IMR-90 (cell line): ENCODE measurements around the gene ABITRAM. TPM values are rescaled to one million over a fixed set of nuclear protein-coding genes. Genes with fewer than 3 reads are reported as not detected.

Experiments
- ATAC-seq: fragments of 200-7000 bp; cut with Tn5 transposase; 2 replicates; pipeline ENCODE4 v1.9.1; 2020; ENCODE audit warnings: low read depth, mild to moderate bottlenecking, moderate library complexity
- BruUV-seq: library from RNA; stranded (reverse); fragments of 400-500 nt; replicated peaks from 2 replicates; lab custom pipeline; 2021; lab: Mats Ljungman, UMichigan
- CTCF ChIA-PET: fragments of 300-600 bp; formaldehyde crosslinking; extraction: SDS; loops from one replicate; lab custom pipeline; 2021; ENCODE audit warnings: antibody characterized with exemption; lab: Yijun Ruan, JAX
- POLR2A ChIA-PET: fragments of 300-600 bp; sonication (Branson Sonifier 250); formaldehyde crosslinking; loops from one replicate; lab custom pipeline; 2022; ENCODE audit warnings: antibody characterized with exemption; ENCODE audit not compliant: unreplicated experiment; lab: Charles Lee
- DNase-seq: peaks from one replicate; pipeline ENCODE4 v3.0.0; 2013
- H2AFZ ChIP-seq: replicated peaks from 2 replicates; pipeline ENCODE3; 2013; ENCODE audit warnings: low read length, mild to moderate bottlenecking; ENCODE audit not compliant: poor library complexity
- H2AK5ac ChIP-seq: 2 replicates; pipeline ENCODE4 v1.6.1; 2013; ENCODE audit warnings: low read depth, low read length, inconsistent platforms
- H2AK9ac ChIP-seq: replicated peaks from 2 replicates; pipeline ENCODE3; 2013; ENCODE audit warnings: mild to moderate bottlenecking, low read depth, low read length, moderate library complexity; ENCODE audit not compliant: poor library complexity
- H2BK120ac ChIP-seq: 2 replicates; pipeline ENCODE4 v1.6.1; 2013; ENCODE audit warnings: low read depth, low read length, inconsistent platforms
- H2BK15ac ChIP-seq: 3 replicates; pipeline ENCODE4 v1.6.1; 2013; ENCODE audit warnings: low read depth, low read length, inconsistent platforms
- H2BK20ac ChIP-seq: 2 replicates; pipeline ENCODE4 v1.6.1; 2013; ENCODE audit warnings: low read depth, mild to moderate bottlenecking, inconsistent platforms, low read length, moderate library complexity
- H2BK5ac ChIP-seq: 2 replicates; pipeline ENCODE4 v1.6.1; 2013; ENCODE audit warnings: mild to moderate bottlenecking, low read depth, low read length, inconsistent platforms; ENCODE audit not compliant: poor library complexity, severe bottlenecking
- H3K14ac ChIP-seq: replicated peaks from 2 replicates; pipeline ENCODE4 v1.6.1; 2013; ENCODE audit warnings: low read depth, low read length, inconsistent platforms
- H3K18ac ChIP-seq: 2 replicates; pipeline ENCODE4 v1.6.1; 2013; ENCODE audit warnings: low read depth, low read length, control low read depth
- H3K23ac ChIP-seq: 2 replicates; pipeline ENCODE4 v1.6.1; 2013; ENCODE audit warnings: low read depth, low read length, inconsistent platforms
- H3K27ac ChIP-seq: 2 replicates; pipeline ENCODE4 v1.5.1; 2013; ENCODE audit warnings: mild to moderate bottlenecking, control low read depth, low read length; ENCODE audit not compliant: insufficient read depth
- H3K27me3 ChIP-seq: 2 replicates; pipeline ENCODE4 v1.6.1; 2013; ENCODE audit warnings: low read length; ENCODE audit not compliant: control insufficient read depth, insufficient read depth
- H3K36me3 ChIP-seq: 2 replicates; pipeline ENCODE4 v1.6.1; 2013; ENCODE audit warnings: low read length, mixed read lengths; ENCODE audit not compliant: control insufficient read depth, insufficient read depth
- H3K4ac ChIP-seq: 2 replicates; pipeline ENCODE4 v1.6.1; 2013; ENCODE audit warnings: low read depth, low read length, inconsistent platforms
- H3K4me1 ChIP-seq: 2 replicates; pipeline ENCODE4 v1.6.1; 2013; ENCODE audit warnings: low read length, mixed read lengths; ENCODE audit not compliant: control insufficient read depth, insufficient read depth
- H3K4me2 ChIP-seq: 2 replicates; pipeline ENCODE4 v1.6.1; 2013; ENCODE audit warnings: low read depth, mild to moderate bottlenecking, control low read depth, low read length, moderate library complexity
- H3K4me3 ChIP-seq: 2 replicates; pipeline ENCODE4 v1.5.1; 2013; ENCODE audit warnings: low read depth, mild to moderate bottlenecking, control low read depth, low read length, moderate library complexity; ENCODE audit not compliant: insufficient read depth
- H3K56ac ChIP-seq: 2 replicates; pipeline ENCODE4 v1.6.1; 2013; ENCODE audit warnings: low read length, inconsistent platforms; ENCODE audit not compliant: insufficient read depth; ENCODE audit errors: extremely low read depth
- H3K79me1 ChIP-seq, 2 experiments: 2 replicates each; pipeline ENCODE4 v1.6.1; 2013; ENCODE audit warnings: low read length in 2 of 2, inconsistent platforms in 1 of 2, low read depth in 1 of 2
- H3K9ac ChIP-seq: 2 replicates; pipeline ENCODE4 v1.6.1; 2013; ENCODE audit warnings: low read depth, low read length, control low read depth
- H3K9me1 ChIP-seq: 2 replicates; pipeline ENCODE4 v1.6.1; 2013; ENCODE audit warnings: low read length, inconsistent platforms; ENCODE audit not compliant: insufficient read depth
- H3K9me3 ChIP-seq: 2 replicates; pipeline ENCODE4 v1.6.1; 2013; ENCODE audit warnings: low read length; ENCODE audit not compliant: control insufficient read depth, insufficient read depth
- H4K20me1 ChIP-seq: 2 replicates; pipeline ENCODE4 v1.6.1; 2013; ENCODE audit warnings: low read length, inconsistent platforms; ENCODE audit not compliant: insufficient read depth
- H4K5ac ChIP-seq: 2 replicates; pipeline ENCODE4 v1.6.1; 2013; ENCODE audit warnings: mild to moderate bottlenecking, low read depth, low read length, control low read depth
- H4K8ac ChIP-seq, 2 experiments: 2 replicates each; pipeline ENCODE4 v1.6.1; 2013; ENCODE audit warnings: low read depth in 2 of 2, low read length in 2 of 2, control low read depth in 1 of 2, inconsistent platforms in 1 of 2
- H4K91ac ChIP-seq: 2 replicates; pipeline ENCODE4 v1.6.1; 2013; ENCODE audit warnings: low read depth, low read length, inconsistent platforms; ENCODE audit not compliant: insufficient read depth
- BHLHE40 ChIP-seq: fragments of 150-350 bp; IDR thresholded peaks from 2 replicates; pipeline ENCODE4 v1.6.1; 2016; ENCODE audit warnings: mild to moderate bottlenecking, low read depth, low read length
- CEBPB ChIP-seq: IDR thresholded peaks from 2 replicates; pipeline ENCODE4 v1.6.1; 2012; ENCODE audit warnings: low read depth, low read length, improper control_type of control experiment
- CHD1 ChIP-seq: IDR thresholded peaks from 2 replicates; pipeline ENCODE4 v1.6.1; 2012; ENCODE audit warnings: low read depth, low read length, improper control_type of control experiment
- FOS ChIP-seq: fragments of 150-350 bp; IDR thresholded peaks from 2 replicates; pipeline ENCODE4 v1.6.1; 2016; ENCODE audit warnings: low read depth, low read length
- MAFK ChIP-seq: IDR thresholded peaks from 2 replicates; pipeline ENCODE4 v1.6.1; 2012; ENCODE audit warnings: low read depth, low read length, improper control_type of control experiment
- MAZ ChIP-seq: IDR thresholded peaks from 2 replicates; pipeline ENCODE4 v1.6.1; 2012; ENCODE audit warnings: low read depth, mild to moderate bottlenecking, low read length, improper control_type of control experiment, moderate library complexity, borderline replicate concordance
- MXI1 ChIP-seq: IDR thresholded peaks from 2 replicates; pipeline ENCODE4 v1.6.1; 2012; ENCODE audit warnings: low read depth, mild to moderate bottlenecking, low read length, moderate library complexity, borderline replicate concordance
- NFE2L2 ChIP-seq: fragments of 150-350 bp; IDR thresholded peaks from 2 replicates; pipeline ENCODE4 v1.6.1; 2016; ENCODE audit warnings: low read depth, mild to moderate bottlenecking, low read length
- POLR2A ChIP-seq: IDR thresholded peaks from 2 replicates; pipeline ENCODE4 v1.6.1; 2012; ENCODE audit warnings: mild to moderate bottlenecking, low read depth, low read length
- RAD21 ChIP-seq: IDR thresholded peaks from 2 replicates; pipeline ENCODE4 v1.6.1; 2012; ENCODE audit warnings: low read length, improper control_type of control experiment
- RFX5 ChIP-seq: IDR thresholded peaks from 2 replicates; pipeline ENCODE4 v1.8.0; 2012; ENCODE audit warnings: low read depth, mild to moderate bottlenecking, low read length, moderate library complexity
- SMC3 ChIP-seq: fragments of 150-350 bp; IDR thresholded peaks from 2 replicates; pipeline ENCODE4 v1.6.1; 2016; ENCODE audit warnings: low read depth, mild to moderate bottlenecking, antibody characterized with exemption, low read length, moderate library complexity
- WGBS, 2 experiments: methylation state at CpG; one replicate each; pipeline versions ENCODE4 v1.1.5 to v1.1.7; 2013; ENCODE audit warnings: missing lambda C conversion rate in 2 of 2; ENCODE audit not compliant: insufficient read length in 1 of 2; ENCODE audit errors: extremely low coverage in 2 of 2; 5-methylcytosine and 5-hydroxymethylcytosine counted together
- dilution Hi-C: fragments of 300-500 bp; cut with HindIII; formaldehyde crosslinking; loops from one replicate; pipeline ENCODE4 v1.14.3; 2018; ENCODE audit warnings: low sequenced_read_pairs; ENCODE audit not compliant: unreplicated experiment
- in situ Hi-C: fragments of 300-500 bp; cut with MboI; formaldehyde crosslinking; loops from 3 replicates; pipeline ENCODE4 v1.14.3; 2019; ENCODE audit warnings: low sequenced_read_pairs, inconsistent platforms, mixed read lengths
- intact Hi-C: fragments of 100-400 bp; cut with micrococcal nuclease; formaldehyde crosslinking; loops from 2 replicates; pipeline ENCODE4 v1.10.0; 2022
- polyA plus RNA-seq, 3 experiments: library from polyadenylated mRNA; depleted of rRNA; stranded (reverse); fragments of >200 nt; gene quantifications; 2 replicates each; pipeline ENCODE4 v1.2.3, GENCODE V29; 2012; ENCODE audit warnings: low replicate concordance in 1 of 3
- total RNA-seq: library from RNA; depleted of rRNA; stranded (reverse); fragments of >200 nt; gene quantifications from 2 replicates; pipeline ENCODE4 v1.2.3, GENCODE V29; 2012
- TF ChIP-seq, protein P1 (sequence below): fragments of 150-350 bp; IDR thresholded peaks from 2 replicates; pipeline ENCODE4 v1.6.1; 2017; ENCODE audit warnings: mild to moderate bottlenecking, antibody characterized with exemption, low read length, low read depth
- TF ChIP-seq, protein P2 (sequence below): fragments of 150-350 bp; IDR thresholded peaks from 2 replicates; pipeline ENCODE4 v1.6.1; 2016; ENCODE audit warnings: low read depth, mild to moderate bottlenecking, low read length, moderate library complexity, borderline replicate concordance
- TF ChIP-seq, protein P3 (sequence below): conservative IDR thresholded peaks from 2 replicates; pipeline ENCODE4 v1.5.1; 2012; ENCODE audit warnings: mild to moderate bottlenecking, low read depth, low read length, improper control_type of control experiment

Gene ABITRAM
- total and polyA plus RNA-seq, 2 of the 4 experiments (the other 2 are of a cell fraction), result 8.6 to 10.3 TPM

DNA sequence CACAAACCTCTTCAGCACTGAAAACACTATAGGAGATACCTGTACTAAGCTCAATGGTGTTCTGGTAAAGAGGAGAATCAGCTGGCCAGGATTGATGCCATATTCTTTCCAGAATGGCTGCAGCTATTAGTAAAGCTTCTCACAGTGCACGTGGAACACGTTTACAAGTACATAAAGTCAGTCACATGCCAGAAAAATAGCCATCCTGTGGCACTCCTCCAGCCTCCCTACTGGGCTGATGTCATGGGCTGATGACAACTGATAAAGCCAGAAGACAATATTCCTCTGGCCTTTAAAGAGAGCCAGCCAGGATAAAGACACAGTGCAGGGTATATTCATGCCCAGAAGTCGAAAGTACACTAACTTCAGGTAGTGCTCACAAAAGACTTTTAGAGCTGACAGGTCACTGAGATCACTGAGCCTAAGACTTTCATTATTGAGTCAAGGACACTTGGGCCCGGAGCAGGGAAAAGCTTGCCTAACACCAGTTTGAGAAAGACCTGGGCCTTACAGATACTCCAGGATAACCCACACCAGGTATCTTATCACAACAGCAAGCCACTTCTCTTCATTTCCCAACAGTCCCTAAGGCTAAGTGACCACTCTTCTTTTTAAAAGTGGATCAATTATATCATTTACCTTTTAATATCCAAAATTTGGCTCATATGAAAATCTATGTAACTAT lies 29.4 kb downstream of the ABITRAM start:
- no peak overlapping the region for H2BK5ac ChIP-seq
- H3K27me3 ChIP-seq, result no peaks in the 10 kb centered on the region
- no peaks in the 10 kb centered on the region for H3K4me1 ChIP-seq
- no peaks in the 10 kb centered on the region for H3K9me3 ChIP-seq
- no peak overlapping the region for H3K4me2 ChIP-seq
- H4K91ac ChIP-seq, result no peak overlapping the region
- dilution Hi-C loops (no loop called here), intact Hi-C loops (no loop called here), in situ Hi-C loops (no loop called here)
- peak; percentile 4 for DNase-seq
- no peak overlapping the region for H2BK15ac ChIP-seq
- no peak overlapping the region for H4K5ac ChIP-seq
- ATAC-seq, result no peak
- H3K56ac ChIP-seq, result no peak overlapping the region
- peaks cover 0 to 5% of the 10 kb centered on the region in 2 experiments; a peak in 2 of 4 replicates for H3K79me1 ChIP-seq
- H4K8ac ChIP-seq, result no peak overlapping the region
- no peak overlapping the region for H3K18ac ChIP-seq
- H3K27ac ChIP-seq, result no peak overlapping the region
- H2AFZ ChIP-seq, result no peak overlapping the region
- 100% methylated on average over 2 of the region's 4 CpGs; no CpG with 5 or more reads in 1 of the 2 experiments for WGBS, 2 experiments
- peaks cover 9% of the 10 kb centered on the region for H3K9me1 ChIP-seq
- H4K20me1 ChIP-seq, result no peaks in the 10 kb centered on the region
- H3K14ac ChIP-seq, result no peak overlapping the region
- TF ChIP-seq CHD1 (no peak), RFX5 (no peak), SMC3 (no peak), POLR2A (no peak), RAD21 (no peak), FOS (no peak), NFE2L2 (no peak), BHLHE40 (no peak), CEBPB (no peak), MAFK (no peak), MXI1 (no peak), MAZ (no peak)
- TF ChIP-seq, protein P1, sequence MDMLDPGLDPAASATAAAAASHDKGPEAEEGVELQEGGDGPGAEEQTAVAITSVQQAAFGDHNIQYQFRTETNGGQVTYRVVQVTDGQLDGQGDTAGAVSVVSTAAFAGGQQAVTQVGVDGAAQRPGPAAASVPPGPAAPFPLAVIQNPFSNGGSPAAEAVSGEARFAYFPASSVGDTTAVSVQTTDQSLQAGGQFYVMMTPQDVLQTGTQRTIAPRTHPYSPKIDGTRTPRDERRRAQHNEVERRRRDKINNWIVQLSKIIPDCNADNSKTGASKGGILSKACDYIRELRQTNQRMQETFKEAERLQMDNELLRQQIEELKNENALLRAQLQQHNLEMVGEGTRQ, result no peak
- TF ChIP-seq, protein P2, sequence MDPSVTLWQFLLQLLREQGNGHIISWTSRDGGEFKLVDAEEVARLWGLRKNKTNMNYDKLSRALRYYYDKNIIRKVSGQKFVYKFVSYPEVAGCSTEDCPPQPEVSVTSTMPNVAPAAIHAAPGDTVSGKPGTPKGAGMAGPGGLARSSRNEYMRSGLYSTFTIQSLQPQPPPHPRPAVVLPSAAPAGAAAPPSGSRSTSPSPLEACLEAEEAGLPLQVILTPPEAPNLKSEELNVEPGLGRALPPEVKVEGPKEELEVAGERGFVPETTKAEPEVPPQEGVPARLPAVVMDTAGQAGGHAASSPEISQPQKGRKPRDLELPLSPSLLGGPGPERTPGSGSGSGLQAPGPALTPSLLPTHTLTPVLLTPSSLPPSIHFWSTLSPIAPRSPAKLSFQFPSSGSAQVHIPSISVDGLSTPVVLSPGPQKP, result no peak
- TF ChIP-seq, protein P3, sequence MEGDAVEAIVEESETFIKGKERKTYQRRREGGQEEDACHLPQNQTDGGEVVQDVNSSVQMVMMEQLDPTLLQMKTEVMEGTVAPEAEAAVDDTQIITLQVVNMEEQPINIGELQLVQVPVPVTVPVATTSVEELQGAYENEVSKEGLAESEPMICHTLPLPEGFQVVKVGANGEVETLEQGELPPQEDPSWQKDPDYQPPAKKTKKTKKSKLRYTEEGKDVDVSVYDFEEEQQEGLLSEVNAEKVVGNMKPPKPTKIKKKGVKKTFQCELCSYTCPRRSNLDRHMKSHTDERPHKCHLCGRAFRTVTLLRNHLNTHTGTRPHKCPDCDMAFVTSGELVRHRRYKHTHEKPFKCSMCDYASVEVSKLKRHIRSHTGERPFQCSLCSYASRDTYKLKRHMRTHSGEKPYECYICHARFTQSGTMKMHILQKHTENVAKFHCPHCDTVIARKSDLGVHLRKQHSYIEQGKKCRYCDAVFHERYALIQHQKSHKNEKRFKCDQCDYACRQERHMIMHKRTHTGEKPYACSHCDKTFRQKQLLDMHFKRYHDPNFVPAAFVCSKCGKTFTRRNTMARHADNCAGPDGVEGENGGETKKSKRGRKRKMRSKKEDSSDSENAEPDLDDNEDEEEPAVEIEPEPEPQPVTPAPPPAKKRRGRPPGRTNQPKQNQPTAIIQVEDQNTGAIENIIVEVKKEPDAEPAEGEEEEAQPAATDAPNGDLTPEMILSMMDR, result no peak
- BruUV-seq, result no TSS peak
- CTCF ChIA-PET, result interaction anchor here (0.8 to 1.3 kb wide), 2 partner anchors 9 to 506 kb away, joined by 3 to 4 read pairs; no protein-coding TSS in a partner anchor
- POLR2A ChIA-PET, result no interaction called here
- no peak overlapping the region for H2AK5ac ChIP-seq
- H2BK120ac ChIP-seq, result no peak overlapping the region
- H2BK20ac ChIP-seq, result no peak overlapping the region
- H2AK9ac ChIP-seq, result no peak overlapping the region
- no peak overlapping the region for H3K4me3 ChIP-seq
- H3K9ac ChIP-seq, result no peak overlapping the region
- no peak overlapping the region for H3K4ac ChIP-seq
- H3K36me3 ChIP-seq, result peaks cover 8% of the 10 kb centered on the region
- no peak overlapping the region for H3K23ac ChIP-seq
